Measurements from ENCODE around the gene FGF3. TPM values are rescaled to one million over a fixed set of nuclear protein-coding genes. Genes with fewer than 3 reads are reported as not detected.

Gene FGF3
- total and polyA plus RNA-seq, 10 of the 15 experiments (the other 5 are each of a cell fraction or from before 2014, with no cell fraction given) = not detected

GRCh38 chr11:69814902-69815301 is 4.3 kb downstream of the FGF3 start:
- ATAC-seq = no peak
- H3K36me3 ChIP-seq (ENCODE audit: control insufficient read depth in 2 of 2, insufficient read depth in 2 of 2, low read length in 1 of 2) = no peaks in the 10 kb centered on the region
- H3K27ac ChIP-seq (ENCODE audit: control insufficient read depth, insufficient read depth) = no peak overlapping the region
- SMC1A ChIA-PET (ENCODE audit: uncharacterized antibody, unreplicated experiment) = no interaction called here
- no peaks in the 10 kb centered on the region for H3K4me1 ChIP-seq (ENCODE audit: control insufficient read depth, insufficient read depth, low read length)
- no peak overlapping the region for H3K9ac ChIP-seq (ENCODE audit: control insufficient read depth, insufficient read depth, low read length)
- no peak for TF ChIP-seq ZNF622 (IDR thresholded peaks at IDR 0.05)
- TF ChIP-seq CBFB (IDR thresholded peaks at IDR 0.05; ENCODE audit: low read depth) = no peak
- no peak for TF ChIP-seq NR2C1 (IDR thresholded peaks at IDR 0.05)
- TF ChIP-seq RUNX3 (IDR thresholded peaks at IDR 0.05; ENCODE audit: low read length) = no peak
- TF ChIP-seq MXI1 (IDR thresholded peaks at IDR 0.05; ENCODE audit: low read depth, low read length) = no peak
- no peak for TF ChIP-seq NBN (IDR thresholded peaks at IDR 0.05)
- no peak for TF ChIP-seq MEF2A (IDR thresholded peaks at IDR 0.05; ENCODE audit: insufficient read depth, low read depth, low read length)
- TF ChIP-seq, protein P1, sequence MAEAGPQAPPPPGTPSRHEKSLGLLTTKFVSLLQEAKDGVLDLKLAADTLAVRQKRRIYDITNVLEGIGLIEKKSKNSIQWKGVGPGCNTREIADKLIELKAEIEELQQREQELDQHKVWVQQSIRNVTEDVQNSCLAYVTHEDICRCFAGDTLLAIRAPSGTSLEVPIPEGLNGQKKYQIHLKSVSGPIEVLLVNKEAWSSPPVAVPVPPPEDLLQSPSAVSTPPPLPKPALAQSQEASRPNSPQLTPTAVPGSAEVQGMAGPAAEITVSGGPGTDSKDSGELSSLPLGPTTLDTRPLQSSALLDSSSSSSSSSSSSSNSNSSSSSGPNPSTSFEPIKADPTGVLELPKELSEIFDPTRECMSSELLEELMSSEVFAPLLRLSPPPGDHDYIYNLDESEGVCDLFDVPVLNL (IDR thresholded peaks at IDR 0.05; ENCODE audit: low read depth, low read length) = no peak
- no peak for TF ChIP-seq PML (IDR thresholded peaks at IDR 0.05; ENCODE audit: low read length)
- no peak for TF ChIP-seq TARDBP (IDR thresholded peaks at IDR 0.05; ENCODE audit: borderline replicate concordance)
- no peak for TF ChIP-seq IKZF2 (IDR thresholded peaks at IDR 0.05)
- TF ChIP-seq IRF5 (IDR thresholded peaks at IDR 0.05; ENCODE audit: borderline replicate concordance) = no peak
- peaks cover 3 to 6% of the 10 kb centered on the region in 2 experiments; a peak in 3 of 4 replicates for H3K27me3 ChIP-seq (replicated peaks in 1 of 2; ENCODE audit: control insufficient read depth in 2 of 2, insufficient read depth in 2 of 2, low read length in 1 of 2)
- CTCF ChIA-PET = no interaction called here
- no peak overlapping the region for H3K4me3 ChIP-seq
- in situ Hi-C loops (cut with MboI) (no loop called here), intact Hi-C loops (cut with micrococcal nuclease; ENCODE audit: unreplicated experiment) (no loop called here)
- FAIRE-seq = no peak
- DNase-seq (ENCODE audit: low read depth, low spot score) = no peak
- H3K79me2 ChIP-seq (ENCODE audit: control insufficient read depth, insufficient read depth, low read length) = no peaks in the 10 kb centered on the region
- POLR2A ChIA-PET = no interaction called here
- H4K20me1 ChIP-seq (ENCODE audit: control insufficient read depth, insufficient read depth) = no peaks in the 10 kb centered on the region
- RAD21 ChIA-PET (ENCODE audit: unreplicated experiment) = no interaction called here
- H3K9me3 ChIP-seq (replicated peaks; ENCODE audit: control insufficient read depth, insufficient read depth, low read length) = no peaks in the 10 kb centered on the region
- no peak overlapping the region for H3K4me2 ChIP-seq (ENCODE audit: control insufficient read depth, insufficient read depth)
- no TSS peak for BruUV-seq (replicated peaks)
- no peak overlapping the region for H2AFZ ChIP-seq (ENCODE audit: control insufficient read depth, low read depth, low read length)
